CD4-positive, alpha-beta memory T cell (primary cell): ENCODE measurements around the gene GPRIN1. TPM values are rescaled to one million over a fixed set of nuclear protein-coding genes. Genes with fewer than 3 reads are reported as not detected.

Experiments used
- CTCF ChIA-PET: fragments of 350-600 bp; sonication (Branson Sonifier 250); formaldehyde crosslinking; loops from one replicate; lab custom pipeline; 2021; ENCODE audit warnings: inconsistent platforms; ENCODE audit not compliant: partially characterized antibody; lab: Charles Lee
- POLR2A ChIA-PET: fragments of 350-600 bp; sonication (Branson Sonifier 250); formaldehyde crosslinking; loops from one replicate; lab custom pipeline; 2021; ENCODE audit not compliant: partially characterized antibody; lab: Charles Lee
- DNase-seq, 5 donors: peaks; one replicate each; pipeline versions ENCODE4 v3.0.0 to v3.0.0-alpha.2; 2020 to 2022; ENCODE audit warnings: mixed read lengths in 1 of 5
- H3K27ac ChIP-seq: one replicate; pipeline ENCODE4 v1.7.0; 2013; ENCODE audit warnings: low read depth, low read length
- H3K27me3 ChIP-seq: 2 replicates; pipeline ENCODE4 v1.7.0; 2013; ENCODE audit warnings: mild to moderate bottlenecking, low read length, moderate library complexity; ENCODE audit not compliant: insufficient read depth
- H3K36me3 ChIP-seq: 2 replicates; pipeline ENCODE4 v1.7.0; 2013; ENCODE audit warnings: mild to moderate bottlenecking, low read length, moderate library complexity; ENCODE audit not compliant: insufficient read depth
- H3K4me1 ChIP-seq: 2 replicates; pipeline ENCODE4 v1.7.0; 2013; ENCODE audit warnings: mild to moderate bottlenecking, low read length, moderate library complexity; ENCODE audit not compliant: insufficient read depth
- H3K4me3 ChIP-seq, 2 donors: one replicate each; pipeline ENCODE4 v1.7.0; 2013; ENCODE audit warnings: low read length in 2 of 2, mild to moderate bottlenecking in 1 of 2
- H3K9me3 ChIP-seq, 2 donors: one replicate each; pipeline ENCODE4 v1.7.0; 2013; ENCODE audit warnings: low read length in 2 of 2, control low read depth in 1 of 2; ENCODE audit not compliant: control insufficient read depth in 1 of 2
- H3K27ac Mint-ChIP-seq, 7 donors: one replicate each; pipeline ENCODE4 v1.8.0; 2020 to 2021; ENCODE audit warnings: mixed read lengths in 7 of 7, mild to moderate bottlenecking in 6 of 7, inconsistent platforms in 3 of 7, moderate library complexity in 3 of 7
- H3K27me3 Mint-ChIP-seq, 2 donors: one replicate each; pipeline ENCODE4 v1.8.0; 2020 to 2021; ENCODE audit warnings: mixed read lengths in 2 of 2
- H3K36me3 Mint-ChIP-seq, 2 donors: one replicate each; pipeline ENCODE4 v1.8.0; 2020 to 2021; ENCODE audit warnings: mixed read lengths in 2 of 2, inconsistent platforms in 1 of 2, mild to moderate bottlenecking in 1 of 2
- H3K4me1 Mint-ChIP-seq, 4 donors: one replicate each; pipeline ENCODE4 v1.8.0; 2020 to 2021; ENCODE audit warnings: mixed read lengths in 4 of 4, mild to moderate bottlenecking in 1 of 4
- H3K4me3 Mint-ChIP-seq, 8 donors: one replicate each; pipeline ENCODE4 v1.8.0; 2020 to 2021; ENCODE audit warnings: mixed read lengths in 8 of 8, mild to moderate bottlenecking in 7 of 8, moderate library complexity in 6 of 8, inconsistent platforms in 3 of 8
- H3K9me3 Mint-ChIP-seq, 8 donors: one replicate each; pipeline ENCODE4 v1.8.0; 2020 to 2021; ENCODE audit warnings: mixed read lengths in 8 of 8, mild to moderate bottlenecking in 5 of 8, inconsistent platforms in 3 of 8, moderate library complexity in 1 of 8
- intact Hi-C: fragments of 100-400 bp; cut with micrococcal nuclease; formaldehyde crosslinking; loops from one replicate; pipeline ENCODE4 v1.15.1; 2023
- polyA plus RNA-seq, 2 donors: library from polyadenylated mRNA; unstranded; fragments of 300-500 nt; fragmentation: Illumina TruSeq; gene quantifications; one replicate each; pipeline ENCODE4 v1.2.3, GENCODE V29; 2021
- total RNA-seq, 2 experiments: library from RNA; stranded (reverse); gene quantifications; one replicate each; pipeline ENCODE4 v1.2.3, GENCODE V29; 2021

GPRIN1 gene
- total and polyA plus RNA-seq, 4 experiments from 2014 or later: 0.37 to 0.44 (median 0.41) TPM; not detected in 1

DNA sequence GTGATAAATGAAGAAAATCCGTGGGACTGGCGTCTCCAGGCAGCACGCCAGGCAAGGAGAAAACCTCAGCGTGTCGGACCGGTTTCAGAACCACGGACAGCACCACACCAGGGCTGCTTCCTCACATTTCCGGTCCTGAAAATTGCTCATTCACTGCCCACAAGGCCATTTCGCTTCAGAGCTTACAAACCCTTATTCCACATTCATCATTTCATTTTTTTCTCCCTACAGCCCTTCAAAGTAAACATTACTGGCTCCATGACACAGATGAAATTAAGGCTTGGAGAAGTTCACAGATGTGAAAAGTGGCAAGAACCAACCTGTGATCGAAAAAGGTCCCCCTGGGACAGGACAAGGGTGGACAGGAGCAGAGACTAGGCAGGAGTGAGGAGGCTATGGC lies 1.5 kb upstream of the GPRIN1 start:
- no peak overlapping the region for H3K4me3 ChIP-seq
- H3K36me3 ChIP-seq: no peaks in the 10 kb centered on the region
- H3K27ac Mint-ChIP-seq: no peak overlapping the region
- peak overlapping the region in 5 of 8 donors; percentile 0 to 61 (median 25) for H3K4me3 Mint-ChIP-seq
- intact Hi-C loops: loop anchor here (1.0 kb wide), 1 partner anchor 36 kb away; the partner anchor contains the start of gene TSPAN17
- H3K27me3 ChIP-seq: no peaks in the 10 kb centered on the region
- H3K27me3 Mint-ChIP-seq: peaks cover 18 to 44% of the 10 kb centered on the region in 2 donors
- H3K9me3 ChIP-seq: no peaks in the 10 kb centered on the region
- no peak overlapping the region for H3K27ac ChIP-seq
- H3K36me3 Mint-ChIP-seq: peaks cover 0 to 5% of the 10 kb centered on the region in 2 donors
- H3K9me3 Mint-ChIP-seq: peaks cover 0 to 4% (median 0%) of the 10 kb centered on the region in 8 donors
- peaks cover 8% of the 10 kb centered on the region for H3K4me1 ChIP-seq
- peaks cover 7 to 20% (median 13%) of the 10 kb centered on the region in 4 donors for H3K4me1 Mint-ChIP-seq
- CTCF ChIA-PET: no interaction called here
- peak in 4 of 5 donors; percentile 38 to 50 (median 48) for DNase-seq
- POLR2A ChIA-PET: no interaction called here

DNA sequence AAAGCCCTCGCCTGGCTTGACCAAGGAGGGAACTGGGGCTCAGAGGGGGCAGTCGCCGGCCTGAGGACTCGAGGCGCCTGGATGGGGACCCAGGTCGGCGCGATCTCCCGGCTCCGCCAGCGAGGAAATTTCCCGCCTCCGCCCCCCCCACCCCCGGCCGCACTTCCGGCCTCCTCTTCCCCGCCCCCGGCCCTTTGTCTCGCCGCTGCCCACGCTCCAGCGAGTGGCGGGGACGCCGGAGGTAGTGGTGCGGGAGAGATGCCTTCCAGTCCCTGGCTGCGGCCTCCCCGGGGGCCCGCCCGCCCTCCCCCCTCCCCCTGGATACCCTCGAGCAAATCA lies 448 bp upstream of the GPRIN1 start:
- no peak for DNase-seq
- intact Hi-C loops: no loop called here
- Histone ChIP-seq H3K4me1 (peaks cover 8% of the 10 kb centered on the region), H3K27ac (no peak overlapping the region), H3K36me3 (no peaks in the 10 kb centered on the region), H3K27me3 (no peaks in the 10 kb centered on the region), H3K9me3 (no peaks in the 10 kb centered on the region), H3K4me3 (peak overlapping the region in 1 of 2 donors; percentile 62)
- Mint-ChIP-seq H3K4me1 (peaks cover 7 to 20% (median 13%) of the 10 kb centered on the region in 4 donors), H3K4me3 (peak overlapping the region; percentile 64 to 85 (median 78)), H3K9me3 (peaks cover 0 to 4% (median 0%) of the 10 kb centered on the region in 8 donors), H3K27me3 (peaks cover 11 to 34% of the 10 kb centered on the region in 2 donors), H3K36me3 (peaks cover 0 to 5% of the 10 kb centered on the region in 2 donors), H3K27ac (no peak overlapping the region)
- CTCF ChIA-PET: interaction anchor here (1.3 kb wide), 1 partner anchor 50 kb away, joined by 4 read pairs; no protein-coding TSS in a partner anchor
- POLR2A ChIA-PET: no interaction called here

GRCh38 chr5:176608937-176609723 lies 826 bp downstream of the GPRIN1 start:
- intact Hi-C loops: no loop called here
- POLR2A ChIA-PET: no interaction called here
- H3K9me3 Mint-ChIP-seq: peaks cover 0 to 4% (median 0%) of the 10 kb centered on the region in 8 donors

GRCh38 chr5:176608142-176608705 lies 1.7 kb downstream of the GPRIN1 start:
- Mint-ChIP-seq H3K4me3 (peak overlapping the region; percentile 88 to 95 (median 91)), H3K27ac (peak overlapping the region in 1 of 7 donors; percentile 83), H3K36me3 (peaks cover 0 to 5% of the 10 kb centered on the region in 2 donors), H3K9me3 (peaks cover 0 to 6% (median 0%) of the 10 kb centered on the region in 8 donors), H3K27me3 (peaks cover 7 to 20% of the 10 kb centered on the region in 2 donors), H3K4me1 (peaks cover 7 to 20% (median 13%) of the 10 kb centered on the region in 4 donors)
- Histone ChIP-seq H3K27ac (no peak overlapping the region), H3K4me3 (no peak overlapping the region), H3K36me3 (no peaks in the 10 kb centered on the region), H3K4me1 (peaks cover 8% of the 10 kb centered on the region), H3K9me3 (no peaks in the 10 kb centered on the region), H3K27me3 (no peaks in the 10 kb centered on the region)
- ChIA-PET POLR2A (interaction anchor here (0.9 kb wide), 1 partner anchor 14 kb away, joined by 3 read pairs; no protein-coding TSS in a partner anchor), CTCF (interaction anchor here (1.6 kb wide), 1 partner anchor 12 kb away, joined by 6 read pairs; no protein-coding TSS in a partner anchor)
- intact Hi-C loops: no loop called here
- DNase-seq: no peak

More at GRCh38 chr5:176608937-176609723, 826 bp downstream of the GPRIN1 start:
- H3K4me3 Mint-ChIP-seq: peak overlapping the region; percentile 88 to 95 (median 91)
- DNase-seq: no peak
- peak overlapping the region; percentile 47 to 93 (median 53) for H3K27ac Mint-ChIP-seq
- Histone ChIP-seq H3K4me3 (peak overlapping the region in 1 of 2 donors; percentile 37), H3K4me1 (peaks cover 8% of the 10 kb centered on the region), H3K27me3 (no peaks in the 10 kb centered on the region), H3K27ac (no peak overlapping the region), H3K36me3 (no peaks in the 10 kb centered on the region), H3K9me3 (no peaks in the 10 kb centered on the region)
- peaks cover 8 to 27% of the 10 kb centered on the region in 2 donors for H3K27me3 Mint-ChIP-seq
- CTCF ChIA-PET: interaction anchor here (1.3 kb wide), 1 partner anchor 52 kb away, joined by 4 read pairs; no protein-coding TSS in a partner anchor
- peaks cover 0 to 5% of the 10 kb centered on the region in 2 donors for H3K36me3 Mint-ChIP-seq
- H3K4me1 Mint-ChIP-seq: peaks cover 7 to 20% (median 13%) of the 10 kb centered on the region in 4 donors

- no peak overlapping the region for H3K27ac Mint-ChIP-seq
- intact Hi-C loops: no loop called here
- H3K36me3 ChIP-seq: no peaks in the 10 kb centered on the region
- peaks cover 0 to 7% (median 0%) of the 10 kb centered on the region in 8 donors for H3K9me3 Mint-ChIP-seq
- no peaks in the 10 kb centered on the region for H3K27me3 ChIP-seq
- H3K9me3 ChIP-seq: no peaks in the 10 kb centered on the region
- H3K4me3 ChIP-seq: no peak overlapping the region
- H3K4me1 ChIP-seq: peaks cover 8% of the 10 kb centered on the region
- peaks cover 0 to 5% of the 10 kb centered on the region in 2 donors for H3K36me3 Mint-ChIP-seq
- peaks cover 7 to 16% (median 13%) of the 10 kb centered on the region in 4 donors for H3K4me1 Mint-ChIP-seq
- POLR2A ChIA-PET: interaction anchor here (1.6 kb wide), 1 partner anchor 70 kb away, joined by 3 read pairs; the partner anchor contains the start of gene RNF44
- CTCF ChIA-PET: interaction anchor here (0.7 to 1.6 kb wide), 2 partner anchors 9 to 11 kb away, joined by 3 to 6 read pairs; no protein-coding TSS in a partner anchor
- H3K4me3 Mint-ChIP-seq: no peak overlapping the region
- no peak overlapping the region for H3K27ac ChIP-seq
- DNase-seq: no peak
- peaks cover 3 to 11% of the 10 kb centered on the region in 2 donors for H3K27me3 Mint-ChIP-seq
These were observed 3.1 kb downstream of the GPRIN1 start for GRCh38 chr5:176606875-176607274.

DNA sequence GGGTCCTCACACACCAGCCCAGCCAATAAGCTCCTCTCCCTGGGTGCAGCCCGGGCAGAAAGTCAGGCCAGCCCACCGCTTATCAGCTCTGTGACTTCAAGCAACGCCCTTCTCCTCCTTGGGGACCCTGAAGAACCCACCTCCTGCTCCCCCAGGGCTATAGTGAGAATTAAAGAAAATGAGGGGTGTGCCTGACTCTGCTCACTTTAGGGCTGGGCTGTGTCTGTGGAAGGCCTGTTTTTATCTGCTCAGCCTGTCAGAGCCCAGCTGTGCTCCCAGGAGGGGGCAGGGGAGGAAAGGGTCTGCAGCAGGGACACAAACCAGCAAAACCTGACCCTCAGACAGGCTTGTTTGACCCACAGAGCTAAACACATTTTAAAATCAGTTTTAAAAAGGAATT lies 3.9 kb downstream of the GPRIN1 start:
- POLR2A ChIA-PET: interaction anchor here (1.6 kb wide), 1 partner anchor 69 kb away, joined by 3 read pairs; the partner anchor contains the start of gene RNF44
- H3K27me3 Mint-ChIP-seq: peaks cover 0 to 5% of the 10 kb centered on the region in 2 donors

More for the DNA sequence above, 3.9 kb downstream of the GPRIN1 start:
- H3K4me1 Mint-ChIP-seq: peaks cover 7 to 15% (median 9%) of the 10 kb centered on the region in 4 donors
- intact Hi-C loops: no loop called here
- no peak overlapping the region for H3K27ac Mint-ChIP-seq
- no peak for DNase-seq
- H3K27me3 ChIP-seq: no peaks in the 10 kb centered on the region
- H3K4me1 ChIP-seq: peaks cover 8% of the 10 kb centered on the region
- CTCF ChIA-PET: no interaction called here
- no peak overlapping the region for H3K4me3 Mint-ChIP-seq
- no peaks in the 10 kb centered on the region for H3K9me3 ChIP-seq
- H3K36me3 ChIP-seq: no peaks in the 10 kb centered on the region
- H3K27ac ChIP-seq: no peak overlapping the region
- no peak overlapping the region for H3K4me3 ChIP-seq
- peaks cover 0 to 7% (median 0%) of the 10 kb centered on the region in 8 donors for H3K9me3 Mint-ChIP-seq
- peaks cover 0 to 5% of the 10 kb centered on the region in 2 donors for H3K36me3 Mint-ChIP-seq
